IPS-11a (cell line): ENCODE results near the gene MYO1A.
A peak's percentile ranks its signal among the peaks of the same experiment; 100 is the strongest.

Experiments used
- H3K4me3 ChIP-seq: one replicate; pipeline ENCODE4 v1.5.1; 2013; ENCODE audit warnings: low read depth, low read length, control low read depth

The MYO1A gene

DNA sequence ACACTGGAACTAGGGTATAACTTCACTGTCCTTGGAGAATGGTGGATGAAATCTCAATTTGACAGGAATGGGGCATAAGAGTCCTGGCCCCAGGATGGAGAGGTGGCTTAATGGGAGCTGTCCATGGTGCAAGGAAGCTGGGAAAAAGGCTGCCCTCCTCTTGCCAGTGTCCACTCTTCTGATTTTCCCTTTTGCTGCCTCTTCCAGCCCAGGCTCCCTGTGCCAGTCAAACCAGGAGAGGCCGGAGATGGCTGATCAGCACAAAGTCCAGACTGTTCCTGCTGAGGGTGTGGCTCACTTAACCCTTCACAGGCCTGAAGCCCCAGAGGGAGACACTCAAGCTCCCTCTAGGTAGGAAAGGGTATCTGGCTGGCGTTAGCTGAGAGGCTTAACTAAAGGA, at the start of gene MYO1A:
Gene MYO1A (minus strand): TSS at position 240 of the 400 bp plus-strand sequence. CDS start 1,806 bp downstream, outside the sequence.
- H3K4me3 ChIP-seq = no peak within 1 kb of the TSS

DNA sequence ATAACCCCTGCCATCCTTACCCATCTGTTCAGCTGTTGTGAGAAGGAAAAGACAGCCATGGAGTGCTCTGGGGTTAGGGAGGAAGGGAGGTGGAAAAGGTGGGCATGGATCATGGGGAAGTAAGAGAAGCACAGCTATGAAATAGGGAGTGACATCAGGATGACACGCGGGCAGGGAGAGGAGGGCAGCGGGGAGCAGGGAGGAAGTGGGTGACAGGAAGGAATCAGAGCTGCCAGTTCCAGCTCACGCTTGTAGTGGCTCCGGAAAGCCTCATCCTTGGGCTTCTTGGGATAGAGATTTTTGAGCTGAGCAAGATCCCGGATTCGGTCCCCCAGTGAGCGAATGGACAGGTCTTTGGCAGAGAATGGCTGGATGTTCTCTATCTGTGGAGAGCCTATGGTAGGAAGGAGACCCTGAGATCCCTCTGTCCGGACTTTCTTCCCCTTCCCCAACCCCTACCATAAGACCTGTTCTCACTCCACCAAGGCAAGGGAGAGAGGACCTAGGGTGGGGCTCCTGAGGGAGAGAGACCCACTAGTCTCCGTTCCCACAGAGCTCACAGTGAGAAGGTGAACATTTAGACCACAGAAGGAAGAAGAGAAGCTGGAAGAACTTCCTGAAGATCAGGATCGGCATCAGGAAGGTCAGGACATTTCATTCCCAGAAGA, 49.3 kb upstream of the MYO1A start:
- H3K4me3 ChIP-seq = no peak overlapping the region

DNA sequence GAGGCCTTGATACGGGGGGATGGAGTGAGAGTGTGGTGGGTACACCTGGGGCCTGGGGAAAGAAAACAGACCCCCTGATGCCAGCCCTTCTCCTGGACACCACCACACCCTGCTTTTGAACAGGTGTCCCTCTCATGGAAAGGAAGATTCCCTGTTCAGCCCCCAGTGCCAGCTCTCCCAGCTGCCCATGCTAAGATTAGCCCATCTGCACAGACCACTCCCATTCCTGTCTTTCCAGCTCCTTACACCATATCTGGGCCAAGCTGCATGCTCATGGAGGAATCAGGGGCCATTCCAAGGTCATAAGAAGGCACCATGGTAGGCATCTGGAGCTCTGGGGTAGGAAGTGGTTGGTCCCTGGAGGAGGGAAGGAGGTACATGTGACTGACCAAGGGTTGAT, 48.6 kb upstream of the MYO1A start:
- no peak overlapping the region for H3K4me3 ChIP-seq

DNA sequence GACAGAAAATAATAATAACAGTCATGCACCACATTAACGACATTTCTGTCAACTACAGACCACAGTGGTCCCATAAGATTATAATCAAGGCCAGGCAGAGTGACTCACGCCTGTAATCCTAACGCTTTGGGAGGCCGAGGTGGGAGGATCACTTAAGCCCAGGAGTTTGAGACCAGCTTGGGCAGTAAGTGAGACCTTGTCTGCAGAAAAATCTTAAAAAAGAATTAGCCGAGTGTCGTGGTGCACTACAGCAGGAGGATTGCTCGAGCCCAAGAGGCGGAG, 47.6 kb upstream of the MYO1A start:
- H3K4me3 ChIP-seq = no peak overlapping the region

DNA sequence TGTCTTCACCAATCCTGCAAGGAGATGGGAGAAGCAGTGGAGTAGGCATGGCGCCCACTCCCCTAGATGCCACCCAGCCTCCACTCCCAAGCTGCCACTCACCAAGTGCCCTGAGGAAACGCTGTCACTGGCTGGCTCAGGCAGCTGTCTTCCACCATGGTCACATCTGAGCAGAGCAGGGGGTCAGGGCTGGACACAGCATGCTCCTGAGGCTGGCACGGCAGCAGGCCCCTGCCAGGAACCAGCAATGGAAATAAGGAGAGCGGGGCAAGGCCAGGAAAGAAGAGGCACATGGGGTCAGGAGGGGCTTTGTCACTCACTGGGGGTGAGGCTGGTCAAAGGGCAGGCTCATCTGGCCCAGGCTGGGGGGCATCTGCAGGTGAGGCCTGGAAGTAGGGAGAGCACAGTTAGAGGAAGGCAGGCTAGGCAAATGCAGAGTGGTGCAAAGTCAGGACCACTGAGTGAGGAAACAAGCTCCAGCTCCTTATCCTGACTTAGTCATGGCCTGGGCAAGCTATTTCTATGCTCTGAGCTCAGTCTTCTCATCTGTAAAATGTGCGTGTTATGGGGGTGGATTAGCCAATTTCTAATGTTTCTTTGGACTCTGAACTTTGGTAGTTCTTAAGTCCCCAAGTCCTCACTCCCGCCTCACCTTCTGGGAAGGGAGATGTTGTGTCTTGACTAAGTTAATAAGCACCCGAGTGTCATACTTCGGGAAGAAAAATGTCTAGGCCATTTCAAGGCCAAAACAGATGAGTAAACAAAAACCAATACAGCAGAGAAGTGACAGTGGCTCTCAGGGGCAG, 47.0 kb upstream of the MYO1A start:
- no peak overlapping the region for H3K4me3 ChIP-seq

DNA sequence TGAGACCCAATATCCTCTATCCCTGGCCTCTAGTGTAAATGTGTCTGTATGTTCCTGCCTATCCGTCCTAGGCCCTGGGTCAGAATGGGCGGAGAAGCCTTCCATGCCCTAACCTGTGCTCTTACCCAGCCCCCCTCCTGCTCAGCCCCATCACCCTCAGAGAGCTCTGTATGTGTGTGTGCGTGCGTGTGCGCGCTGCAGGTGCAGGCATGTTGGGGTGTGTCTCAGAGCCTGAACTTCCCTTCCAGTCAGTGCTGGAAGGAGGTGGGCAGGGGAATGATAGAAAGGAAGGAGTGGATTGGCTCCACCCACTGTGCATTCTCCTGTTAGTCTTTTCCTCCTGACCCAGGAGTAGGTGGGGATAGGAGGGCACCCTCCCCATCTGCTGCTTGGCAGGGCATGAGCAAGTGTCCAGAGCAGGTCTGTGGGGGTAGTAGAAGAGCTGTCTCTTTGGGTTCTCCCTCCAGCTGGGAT, 46.2 kb upstream of the MYO1A start:
- H3K4me3 ChIP-seq = no peak overlapping the region

DNA sequence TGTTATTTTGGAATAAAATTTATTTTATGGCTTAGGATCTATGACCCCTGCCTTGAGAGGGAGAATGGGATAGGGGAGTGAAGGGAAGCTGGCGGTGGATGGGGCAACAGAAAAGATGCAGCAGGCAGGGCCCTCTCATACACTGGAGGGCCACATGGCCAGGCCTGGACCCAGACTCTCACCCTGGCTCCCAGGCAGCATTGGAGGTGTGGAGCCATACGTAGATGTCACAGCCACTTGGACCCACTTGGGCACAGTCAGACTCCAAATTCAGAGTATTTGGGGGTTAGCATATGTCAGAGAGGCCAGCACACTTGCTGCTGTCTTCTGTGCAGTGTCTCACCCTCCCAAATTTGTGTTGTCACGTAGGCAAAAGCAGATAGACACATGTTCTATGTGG, 45.5 kb upstream of the MYO1A start:
- H3K4me3 ChIP-seq = no peak overlapping the region

DNA sequence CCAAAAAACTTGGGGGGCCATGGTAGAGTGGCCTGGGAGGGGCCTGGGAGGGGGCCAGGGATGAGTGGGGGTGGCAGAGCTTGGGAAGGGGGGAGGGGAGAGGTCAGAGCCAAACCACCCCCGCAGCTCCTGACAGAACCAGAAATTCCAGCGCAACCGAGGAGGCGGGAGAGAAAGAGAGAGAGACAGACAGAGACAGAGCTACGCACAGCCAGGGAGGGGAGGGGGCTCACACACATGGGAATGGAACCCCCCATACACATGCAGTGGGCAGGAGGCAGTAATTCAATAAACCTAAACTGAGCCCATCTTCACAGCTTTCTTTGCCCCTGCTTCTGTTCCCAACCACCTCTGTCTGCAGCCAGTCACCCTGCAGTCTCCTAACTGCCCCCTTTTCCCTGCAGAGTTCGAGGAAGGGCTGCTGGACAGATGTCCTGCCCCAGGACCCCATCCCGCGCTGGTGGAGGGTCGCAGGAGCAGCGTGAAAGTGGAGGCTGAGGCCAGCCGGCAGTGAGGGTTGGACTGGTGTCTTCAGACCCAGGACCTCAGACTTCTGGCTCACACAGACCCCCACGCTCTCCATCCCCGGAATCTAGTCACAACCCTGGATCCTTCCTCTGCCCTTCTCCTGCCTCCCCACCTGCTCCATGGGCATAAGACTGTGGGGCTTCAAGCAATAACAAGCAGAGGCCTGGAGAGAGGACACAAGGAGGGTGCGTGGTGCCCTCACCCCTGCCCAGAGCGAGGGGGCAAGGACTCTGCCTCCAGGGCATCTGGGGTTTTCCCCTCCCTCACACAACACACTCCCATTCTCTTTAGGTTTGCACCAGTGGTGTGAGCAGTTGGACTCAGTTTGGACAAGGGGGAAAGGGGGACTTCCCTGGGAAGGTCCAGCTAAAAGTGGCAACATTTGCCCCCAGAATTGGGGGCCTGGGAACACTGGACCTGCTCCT, 44.6 kb upstream of the MYO1A start:
- H3K4me3 ChIP-seq = no peak overlapping the region

DNA sequence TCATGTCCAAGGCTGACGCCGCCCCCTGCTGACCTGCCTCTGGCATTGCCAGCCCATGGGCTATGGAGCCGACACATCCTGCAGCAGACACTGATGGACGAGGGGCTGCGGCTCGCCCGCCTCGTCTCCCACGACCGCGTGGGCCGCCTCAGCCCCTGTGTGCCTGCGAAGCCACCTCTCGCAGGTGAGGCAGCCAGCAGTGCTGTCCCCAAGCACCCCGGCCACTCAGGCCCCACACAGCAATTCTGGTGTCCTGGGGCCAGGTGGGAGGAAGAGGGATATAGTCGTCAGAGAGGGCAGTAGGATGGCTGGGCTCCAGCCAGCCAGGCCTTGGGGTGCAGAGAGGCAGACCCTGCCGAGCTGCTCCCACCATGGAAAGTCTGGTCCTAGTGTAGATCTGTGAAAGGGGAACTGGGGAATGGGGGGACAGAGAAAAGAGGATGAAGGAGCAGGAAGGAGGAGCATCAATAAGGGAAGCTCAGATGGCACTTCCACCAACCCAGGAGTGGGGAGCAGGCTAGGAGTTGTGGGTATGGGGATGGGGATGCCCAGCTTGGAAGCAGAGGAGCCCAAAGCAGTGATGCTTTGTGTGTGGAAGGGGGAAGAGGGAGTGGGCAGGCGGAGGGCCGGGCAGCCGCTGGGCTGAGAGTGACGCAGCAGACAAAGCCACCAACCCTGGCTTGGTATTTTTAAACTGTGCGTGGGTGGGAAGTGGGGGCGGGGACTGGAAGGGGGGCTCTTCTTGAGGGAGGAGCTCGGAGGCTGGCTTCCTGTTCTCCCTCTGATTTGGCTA, 43.7 kb upstream of the MYO1A start:
- no peak overlapping the region for H3K4me3 ChIP-seq

DNA sequence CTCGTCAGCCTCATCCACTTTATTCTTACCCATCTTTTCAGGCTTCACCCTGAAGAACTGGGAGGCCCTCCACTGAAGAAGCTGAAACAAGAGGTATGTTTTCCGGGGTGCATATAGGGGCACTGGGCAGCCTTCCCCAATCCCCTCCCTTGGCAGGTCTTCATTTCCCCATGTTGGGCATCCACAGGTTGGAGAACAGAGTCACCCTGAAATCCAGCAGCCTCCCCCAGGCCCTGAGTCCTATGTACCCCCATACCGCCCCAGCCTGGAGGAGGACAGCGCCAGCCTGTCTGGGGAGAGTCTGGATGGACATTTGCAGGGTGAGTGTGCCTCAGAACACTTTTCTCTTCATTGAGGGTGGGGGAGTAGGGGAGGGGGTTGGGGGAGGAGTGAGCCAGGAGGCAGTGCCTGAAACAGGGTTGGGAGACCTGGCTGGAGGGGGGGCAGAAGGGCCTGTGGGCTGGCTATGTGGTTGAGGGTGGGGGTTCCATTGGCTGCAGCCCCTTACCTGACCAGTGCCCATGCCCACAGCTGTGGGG, 43.0 kb upstream of the MYO1A start:
- H3K4me3 ChIP-seq = no peak overlapping the region

DNA sequence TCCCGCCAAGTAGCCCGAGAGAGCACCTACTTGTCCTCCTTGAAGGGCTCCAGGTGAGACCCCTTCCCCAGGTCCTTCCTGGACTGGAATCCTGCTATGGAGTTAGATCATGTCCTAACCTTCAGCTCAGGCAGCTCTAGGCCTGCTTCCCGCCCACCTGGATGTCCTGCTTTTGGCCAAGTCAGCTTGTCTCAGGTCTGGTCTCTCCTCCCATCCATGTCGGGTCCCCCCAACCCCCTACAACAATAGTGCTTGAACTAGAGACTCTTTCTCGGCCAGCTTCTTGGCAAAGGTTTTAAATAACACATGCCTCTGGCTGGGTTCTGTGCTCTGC, 42.6 kb upstream of the MYO1A start:
- H3K4me3 ChIP-seq = no peak overlapping the region

DNA sequence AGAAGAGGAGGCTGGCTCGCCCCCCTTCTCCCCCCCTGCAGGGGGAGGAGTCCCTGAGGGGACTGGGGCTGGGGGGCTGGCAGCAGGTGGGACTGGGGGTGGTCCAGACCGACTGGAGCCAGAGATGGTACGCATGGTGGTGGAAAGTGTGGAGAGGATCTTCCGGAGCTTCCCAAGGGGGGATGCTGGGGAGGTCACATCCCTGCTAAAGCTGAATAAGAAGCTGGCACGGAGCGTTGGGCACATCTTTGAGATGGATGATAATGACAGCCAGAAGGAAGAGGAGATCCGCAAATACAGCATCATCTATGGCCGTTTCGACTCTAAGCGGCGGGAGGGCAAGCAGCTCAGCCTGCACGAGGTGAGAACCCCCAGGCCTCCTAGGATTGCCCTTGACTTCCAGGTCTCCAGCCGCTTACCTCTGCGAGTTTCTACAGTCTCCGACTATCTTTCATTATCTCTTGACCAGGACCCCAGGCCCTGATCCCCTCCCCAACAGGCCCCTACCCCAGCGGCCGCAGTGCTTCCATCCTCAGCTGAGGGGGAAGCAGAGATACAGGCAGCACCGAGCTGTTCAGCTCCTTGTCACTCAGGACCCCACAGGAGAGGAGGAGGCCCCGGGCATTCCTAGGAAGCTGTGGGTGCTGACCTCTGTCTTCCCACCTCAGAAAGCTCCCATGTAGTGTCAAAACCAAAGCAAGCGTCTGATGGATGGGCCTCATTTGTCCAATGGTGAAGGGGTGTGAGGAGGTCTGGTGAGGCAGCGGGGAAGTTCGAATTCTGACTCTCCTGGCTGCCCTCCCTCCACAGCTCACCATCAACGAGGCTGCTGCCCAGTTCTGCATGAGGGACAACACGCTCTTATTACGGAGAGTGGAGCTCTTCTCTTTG, 42.0 kb upstream of the MYO1A start:
- H3K4me3 ChIP-seq = no peak overlapping the region

DNA sequence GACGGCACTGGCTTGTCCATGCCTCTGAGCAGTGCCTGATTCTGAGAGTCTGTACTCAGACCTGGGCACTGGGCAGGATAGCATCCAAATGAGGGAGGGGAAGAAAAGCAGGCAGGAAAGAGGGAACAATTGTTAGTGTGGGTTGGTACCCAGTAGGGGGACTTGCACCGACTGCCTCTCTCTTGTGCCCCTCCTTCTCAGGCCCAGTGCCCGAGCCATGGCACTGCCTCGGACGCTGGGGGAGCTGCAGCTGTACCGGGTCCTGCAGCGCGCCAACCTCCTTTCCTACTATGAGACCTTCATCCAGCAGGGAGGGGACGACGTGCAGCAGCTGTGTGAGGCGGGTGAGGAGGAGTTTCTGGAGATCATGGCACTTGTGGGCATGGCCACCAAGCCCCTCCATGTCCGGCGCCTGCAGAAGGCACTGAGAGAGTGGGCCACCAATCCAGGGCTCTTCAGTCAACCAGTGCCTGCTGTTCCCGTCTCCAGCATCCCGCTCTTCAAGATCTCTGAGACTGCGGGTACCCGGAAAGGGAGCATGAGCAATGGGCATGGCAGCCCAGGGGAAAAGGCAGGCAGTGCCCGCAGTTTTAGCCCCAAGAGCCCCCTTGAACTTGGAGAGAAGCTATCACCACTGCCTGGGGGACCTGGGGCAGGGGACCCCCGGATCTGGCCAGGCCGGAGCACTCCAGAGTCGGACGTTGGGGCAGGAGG, 41.2 kb upstream of the MYO1A start:
- H3K4me3 ChIP-seq = no peak overlapping the region

DNA sequence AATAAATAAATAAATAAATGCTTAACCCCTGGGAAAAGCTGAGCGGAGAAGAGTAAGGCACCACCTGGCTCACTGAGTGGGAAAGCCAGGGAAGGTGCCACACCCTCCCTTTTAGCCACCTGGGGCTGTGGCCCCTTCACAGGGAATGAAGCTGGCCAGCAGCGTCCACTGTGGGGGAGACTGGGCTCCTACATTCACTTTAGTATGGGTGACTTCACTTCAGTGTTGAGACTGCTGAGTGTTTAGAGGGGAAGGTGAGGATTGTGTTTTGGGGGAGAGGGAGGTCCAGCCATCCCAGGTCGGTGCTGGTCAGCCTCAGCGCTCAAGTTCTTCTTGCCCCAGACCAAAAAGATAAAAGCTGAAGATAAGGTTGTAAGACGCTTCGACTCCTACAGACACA, 40.6 kb upstream of the MYO1A start:
- no peak overlapping the region for H3K4me3 ChIP-seq

DNA sequence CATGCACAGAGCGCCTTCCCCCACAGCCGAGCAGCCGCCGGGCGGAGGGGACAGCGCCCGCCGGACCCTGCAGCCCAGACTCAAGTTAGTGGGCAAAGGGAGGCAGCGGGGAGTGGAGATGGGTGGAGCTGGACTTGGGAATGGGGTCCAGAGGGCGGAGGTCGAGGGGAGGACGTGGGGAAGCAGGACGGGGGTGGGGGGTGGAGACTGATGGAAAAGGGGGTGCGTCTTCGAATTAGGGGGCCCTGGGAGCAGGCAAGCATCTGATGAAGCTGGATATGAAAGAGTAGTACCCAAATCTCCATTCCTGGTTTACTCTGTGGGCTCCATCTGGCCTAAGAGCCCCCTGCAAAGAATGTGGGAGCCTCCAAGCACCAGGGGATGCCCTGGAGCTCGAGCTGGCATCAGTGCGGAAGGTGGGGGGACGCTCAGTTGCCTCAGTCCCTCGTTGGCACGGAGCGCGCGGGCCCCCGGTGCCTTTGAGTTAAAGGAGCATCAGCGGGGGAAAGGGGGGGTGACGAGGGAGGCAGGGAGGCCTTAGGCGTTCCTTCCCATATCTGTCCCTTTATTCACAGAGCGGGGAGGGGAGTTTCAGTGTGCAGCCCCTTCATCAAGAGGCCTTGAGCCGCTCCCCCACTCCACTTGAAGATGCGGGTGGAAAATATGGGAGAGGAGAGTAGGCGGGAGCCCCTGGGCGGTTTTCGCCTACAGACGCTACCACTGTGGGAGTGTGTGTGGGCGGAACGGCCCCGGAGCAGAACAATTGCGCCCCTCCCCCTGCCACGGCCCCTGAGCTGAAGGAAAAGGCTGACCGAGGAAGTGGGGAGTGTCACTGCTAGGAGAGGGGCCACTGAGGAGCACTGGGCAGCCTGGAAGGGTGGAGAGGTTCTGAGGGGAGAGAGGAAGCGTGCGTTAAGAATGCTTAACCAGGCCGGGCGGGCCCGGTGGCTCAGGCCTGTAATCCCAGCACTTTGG, 39.6 kb upstream of the MYO1A start:
- peak overlapping the region; percentile 76 for H3K4me3 ChIP-seq

DNA sequence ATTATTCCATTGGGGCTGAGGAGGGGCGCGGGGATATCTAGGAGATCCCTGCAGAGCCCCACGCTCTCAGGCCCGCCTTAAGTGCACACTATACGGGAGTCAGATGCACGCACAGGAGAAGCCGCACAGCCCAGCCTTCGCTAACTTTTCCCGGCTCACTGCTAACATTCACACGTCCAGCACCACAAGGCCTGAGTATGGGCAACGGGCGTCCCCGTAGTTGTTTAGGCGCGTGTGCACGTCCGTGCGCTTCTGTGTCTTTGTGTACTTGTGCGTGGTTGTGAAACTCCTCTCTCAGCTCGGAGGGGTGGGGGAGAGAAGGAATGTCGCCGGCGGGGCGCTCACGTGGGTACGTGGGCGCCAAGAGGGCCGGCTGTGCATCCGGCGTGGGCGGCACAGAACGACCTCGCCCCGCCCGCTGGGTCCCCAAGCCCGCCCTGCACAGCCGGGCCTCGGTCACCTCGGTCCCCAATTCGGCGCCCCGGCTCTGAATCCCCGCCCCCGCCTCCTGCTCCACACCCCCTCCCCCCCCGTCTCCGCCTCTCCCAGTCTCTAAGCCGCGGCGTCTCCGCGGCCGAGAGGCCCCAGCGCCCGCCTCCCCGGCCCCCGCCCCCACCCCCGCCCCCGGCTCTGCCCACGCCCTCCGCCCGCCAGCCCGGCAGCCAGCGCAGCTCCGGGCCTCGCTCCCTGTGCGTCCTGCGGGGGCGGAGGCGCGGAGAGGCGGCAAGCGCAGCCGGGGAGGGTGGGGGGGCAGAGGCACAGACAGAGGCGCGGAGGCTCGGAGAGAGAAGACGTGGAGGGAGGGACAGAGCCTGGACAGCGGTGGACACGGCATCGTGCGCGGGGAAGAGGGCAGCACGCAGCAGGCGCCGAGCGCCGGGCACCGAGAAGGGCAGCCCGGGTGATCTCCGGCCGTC, 38.7 kb upstream of the MYO1A start, which contains the start of gene NAB2:
Gene NAB2 (plus strand): TSS at position 761 of the 917 bp plus-strand sequence. CDS start 158 bp downstream, outside the sequence.
- peak within 1 kb of the TSS; percentile 76 for H3K4me3 ChIP-seq
